Mammary epithelial cell (primary cell): Measurements from ENCODE around the gene RANGAP1.

Experiments used
- CTCF ChIP-seq, 2 donors: IDR thresholded peaks in 1 of 2; conservative IDR thresholded peaks in 1 of 2; 2 replicates each; pipeline ENCODE4 v1.5.1; 2011 to 2012; ENCODE audit warnings: inconsistent platforms in 2 of 2, low read length in 2 of 2, mild to moderate bottlenecking in 2 of 2, control low read depth in 1 of 2, low read depth in 1 of 2; ENCODE audit not compliant: insufficient read depth in 1 of 2; ENCODE audit errors: extremely low read depth in 1 of 2
- EZH2 ChIP-seq: IDR thresholded peaks from 2 replicates; pipeline ENCODE4 v1.6.1; 2012; ENCODE audit warnings: low read length, inconsistent platforms, borderline replicate concordance

DNA sequence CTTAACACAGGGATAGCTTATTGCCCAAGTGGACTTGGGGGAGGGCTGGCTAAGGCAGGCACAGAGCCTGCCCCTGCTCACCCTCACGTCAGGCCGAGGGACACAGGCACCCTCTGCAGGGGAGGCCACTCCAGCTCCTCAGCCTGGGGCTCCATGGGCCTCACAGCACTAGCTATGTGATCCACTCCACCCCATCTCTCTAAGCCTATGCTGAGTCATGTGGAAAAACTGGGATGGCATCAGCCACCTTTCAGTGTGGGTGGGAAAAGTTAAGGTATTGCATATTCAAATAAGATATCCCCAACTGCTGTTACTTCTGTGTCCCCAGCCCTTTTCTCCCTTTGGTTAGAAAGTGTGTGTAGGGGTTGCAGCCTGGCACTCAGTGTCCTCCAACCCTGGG lies 22.3 kb downstream of the RANGAP1 start:
- TF ChIP-seq CTCF (conservative IDR thresholded peaks at IDR 0.05 in 1 of 2, IDR thresholded peaks at IDR 0.05 in 1 of 2; ENCODE audit: extremely low read depth in 1 of 2, insufficient read depth in 1 of 2, low read depth in 1 of 2, low read length in 2 of 2) (no peak), EZH2 (no peak)
